GM21381 (cell line): ENCODE results near the gene GNAQ.

Experiments
- ATAC-seq: cut with Tn5 transposase; IDR thresholded peaks from one replicate; pipeline ENCODE4 v1.9.1; 2021; ENCODE audit warnings: mild to moderate bottlenecking, moderate library complexity; ENCODE audit not compliant: unreplicated experiment

The GNAQ gene

GRCh38 chr9:78005231-78006002 lies 26.2 kb downstream of the GNAQ start:
- no peak for ATAC-seq

- no peak for ATAC-seq
Observed at GRCh38 chr9:78004478-78005229, 27.0 kb downstream of the GNAQ start.

- ATAC-seq, result no peak
Observed at GRCh38 chr9:78003730-78004129, 27.9 kb downstream of the GNAQ start.

GRCh38 chr9:78001946-78002731 lies 29.5 kb downstream of the GNAQ start:
- no peak for ATAC-seq

- no peak for ATAC-seq
Observed at GRCh38 chr9:78000221-78000620, 31.4 kb downstream of the GNAQ start.

GRCh38 chr9:77999231-77999631 lies 32.4 kb downstream of the GNAQ start:
- ATAC-seq, result no peak

GRCh38 chr9:77997611-77998284 lies 33.9 kb downstream of the GNAQ start:
- no peak for ATAC-seq

- ATAC-seq, result no peak
Observed at GRCh38 chr9:77996696-77997095, 34.9 kb downstream of the GNAQ start.

GRCh38 chr9:77991191-77991590 lies 40.4 kb downstream of the GNAQ start:
- ATAC-seq, result no peak

- ATAC-seq, result no peak
Observed at GRCh38 chr9:77989909-77990308, 41.7 kb downstream of the GNAQ start.

- ATAC-seq, result no peak
Observed at GRCh38 chr9:77989458-77989857, 42.2 kb downstream of the GNAQ start.

- no peak for ATAC-seq
Observed at GRCh38 chr9:77988630-77989029, 43.0 kb downstream of the GNAQ start.

GRCh38 chr9:77987880-77988525 lies 43.6 kb downstream of the GNAQ start:
- no peak for ATAC-seq

- ATAC-seq, result no peak
Observed at GRCh38 chr9:77987081-77987656, 44.4 kb downstream of the GNAQ start.

GRCh38 chr9:77985996-77986395 lies 45.6 kb downstream of the GNAQ start:
- ATAC-seq, result no peak

- no peak for ATAC-seq
Observed at GRCh38 chr9:77983320-77983662, 48.3 kb downstream of the GNAQ start.

GRCh38 chr9:77982581-77983319 lies 48.9 kb downstream of the GNAQ start:
- ATAC-seq, result no peak

- no peak for ATAC-seq
Observed at GRCh38 chr9:77981907-77982306, 49.7 kb downstream of the GNAQ start.

GRCh38 chr9:77981332-77981731 lies 50.3 kb downstream of the GNAQ start:
- no peak for ATAC-seq

GRCh38 chr9:77980622-77981021 lies 51.0 kb downstream of the GNAQ start:
- ATAC-seq, result no peak
